ENCODE data around the gene MPHOSPH9. TPM values are rescaled to one million over a fixed set of nuclear protein-coding genes. Genes with fewer than 3 reads are reported as not detected.
A peak's percentile ranks its signal among the peaks of the same experiment; 100 is the strongest.

The MPHOSPH9 gene
- total RNA-seq, 1 experiment from 2014 or later: 72.3 TPM

- ATAC-seq (no peak), DNase-seq (ENCODE audit: low read depth, low spot score) (no peak)
- CTCF ChIA-PET: no interaction called here
- intact Hi-C loops (cut with micrococcal nuclease; ENCODE audit: unreplicated experiment) (no loop called here), in situ Hi-C loops (cut with HindIII; ENCODE audit: low pct_unique_long_range_greater_than_20kb, low sequenced_read_pairs) (no loop called here)
- no peaks in the 10 kb centered on the region for H3K27me3 ChIP-seq (ENCODE audit: control insufficient read depth, insufficient read depth, low read length)
- no peak for TF ChIP-seq REST (IDR thresholded peaks at IDR 0.05; ENCODE audit: insufficient read depth in 1 of 2, low read depth in 2 of 2, low read length in 1 of 2)
- no peak for TF ChIP-seq POLR2AphosphoS5 (IDR thresholded peaks at IDR 0.05; ENCODE audit: low read depth, low read length)
- no peak for TF ChIP-seq TCF7L2 (IDR thresholded peaks at IDR 0.05; ENCODE audit: low read depth, low read length)
- TF ChIP-seq SIN3A (IDR thresholded peaks at IDR 0.05; ENCODE audit: borderline replicate concordance, insufficient read depth, low read depth, low read length): no peak
- peak overlapping the region; percentile 13; the same call in 1 of the 2 replicates for H3K27ac ChIP-seq (ENCODE audit: low read length)
- peaks cover 23% of the 10 kb centered on the region for H3K4me1 ChIP-seq (ENCODE audit: control insufficient read depth, insufficient read depth, low read length)
- peaks cover 11% of the 10 kb centered on the region for H3K36me3 ChIP-seq (ENCODE audit: control insufficient read depth, insufficient read depth, low read length)
- BruUV-seq (replicated peaks): TSS peak; percentile 0
- H3K9me3 ChIP-seq (ENCODE audit: control insufficient read depth, insufficient read depth, low read depth, low read length): no peaks in the 10 kb centered on the region
- POLR2A ChIA-PET: no interaction called here
- H3K4me3 ChIP-seq (ENCODE audit: low read depth in 2 of 2, low read length in 2 of 2): no peak overlapping the region
Observed at GRCh38 chr12:123227581-123228258, 5.2 kb downstream of the MPHOSPH9 start.

- in situ Hi-C loops (cut with HindIII; ENCODE audit: low pct_unique_long_range_greater_than_20kb, low sequenced_read_pairs) (no loop called here), intact Hi-C loops (cut with micrococcal nuclease; ENCODE audit: unreplicated experiment) (no loop called here)
- no TSS peak for BruUV-seq (replicated peaks)
- DNase-seq (ENCODE audit: low read depth, low spot score) (no peak), ATAC-seq (no peak)
- Histone ChIP-seq H3K4me3 (ENCODE audit: low read depth in 2 of 2, low read length in 2 of 2) (no peak overlapping the region), H3K36me3 (ENCODE audit: control insufficient read depth, insufficient read depth, low read length) (peaks cover 19% of the 10 kb centered on the region), H3K9me3 (ENCODE audit: control insufficient read depth, insufficient read depth, low read depth, low read length) (no peaks in the 10 kb centered on the region), H3K4me1 (ENCODE audit: control insufficient read depth, insufficient read depth, low read length) (peaks cover 9% of the 10 kb centered on the region), H3K27me3 (ENCODE audit: control insufficient read depth, insufficient read depth, low read length) (no peaks in the 10 kb centered on the region), H3K27ac (ENCODE audit: low read length) (no peak overlapping the region)
- no peak for TF ChIP-seq REST (IDR thresholded peaks at IDR 0.05; ENCODE audit: insufficient read depth in 1 of 2, low read depth in 2 of 2, low read length in 1 of 2)
- no peak for TF ChIP-seq POLR2AphosphoS5 (IDR thresholded peaks at IDR 0.05; ENCODE audit: low read depth, low read length)
- TF ChIP-seq SIN3A (IDR thresholded peaks at IDR 0.05; ENCODE audit: borderline replicate concordance, insufficient read depth, low read depth, low read length): no peak
- no peak for TF ChIP-seq CTCF (IDR thresholded peaks at IDR 0.05)
- TF ChIP-seq TCF7L2 (IDR thresholded peaks at IDR 0.05; ENCODE audit: low read depth, low read length): no peak
- CTCF ChIA-PET: no interaction called here
- POLR2A ChIA-PET: no interaction called here
Observed at GRCh38 chr12:123225443-123225842, 7.5 kb downstream of the MPHOSPH9 start.
